Calu3 (cell line): Measurements from ENCODE around the gene TAS2R13. TPM values are rescaled to one million over a fixed set of nuclear protein-coding genes. Genes with fewer than 3 reads are reported as not detected.

ENCODE experiments used
- BruUV-seq: library from RNA; stranded (reverse); fragments of 400-500 nt; replicated peaks from 2 replicates; lab custom pipeline; 2021; lab: Mats Ljungman, UMichigan
- CTCF ChIA-PET: fragments of 300-600 bp; sonication (Branson Sonifier 250); formaldehyde crosslinking; loops from one replicate; lab custom pipeline; 2022; ENCODE audit warnings: antibody characterized with exemption; lab: Charles Lee
- DNase-seq: peaks from one replicate; pipeline ENCODE4 v3.0.0; 2022
- H3K27ac Mint-ChIP-seq: one replicate; pipeline ENCODE4 v1.8.0; 2022; ENCODE audit warnings: mixed read lengths; ENCODE audit not compliant: unreplicated experiment
- H3K27me3 Mint-ChIP-seq: one replicate; pipeline ENCODE4 v1.8.0; 2022; ENCODE audit warnings: mixed read lengths; ENCODE audit not compliant: unreplicated experiment
- H3K36me3 Mint-ChIP-seq: one replicate; pipeline ENCODE4 v1.8.0; 2022; ENCODE audit warnings: mild to moderate bottlenecking, moderate library complexity, mixed read lengths; ENCODE audit not compliant: insufficient read depth, unreplicated experiment
- H3K4me1 Mint-ChIP-seq: one replicate; pipeline ENCODE4 v1.8.0; 2022; ENCODE audit warnings: mild to moderate bottlenecking, low read depth, mixed read lengths; ENCODE audit not compliant: unreplicated experiment
- H3K4me3 Mint-ChIP-seq: one replicate; pipeline ENCODE4 v1.8.0; 2022; ENCODE audit warnings: mild to moderate bottlenecking, low read depth, moderate library complexity, mixed read lengths; ENCODE audit not compliant: unreplicated experiment
- H3K9me3 Mint-ChIP-seq: one replicate; pipeline ENCODE4 v1.8.0; 2022; ENCODE audit warnings: low read depth, mixed read lengths; ENCODE audit not compliant: unreplicated experiment
- CTCF ChIP-seq: fragments of 200-600 bp; IDR thresholded peaks from one replicate; pipeline ENCODE4 v1.8.0; 2022; ENCODE audit warnings: antibody characterized with exemption; ENCODE audit not compliant: unreplicated experiment
- intact Hi-C: fragments of 100-400 bp; cut with micrococcal nuclease; formaldehyde crosslinking; loops from one replicate; pipeline ENCODE4 v1.10.0; 2022; ENCODE audit not compliant: unreplicated experiment
- total RNA-seq: library from RNA; stranded (reverse); gene quantifications from 2 replicates; pipeline ENCODE4 v1.2.3, GENCODE V29; 2022

The TAS2R13 gene
- total RNA-seq, 1 experiment from 2014 or later: 2.5 TPM

- H3K27ac Mint-ChIP-seq: no peak overlapping the region
- H3K4me1 Mint-ChIP-seq: no peaks in the 10 kb centered on the region
- intact Hi-C loops: no loop called here
These were observed 10.4 kb upstream of the TAS2R13 start for GRCh38 chr12:10919809-10920208.

GRCh38 chr12:10910380-10910779 lies 1.0 kb upstream of the TAS2R13 start:
- CTCF ChIA-PET: no interaction called here
- Mint-ChIP-seq H3K4me1 (no peaks in the 10 kb centered on the region), H3K4me3 (no peak overlapping the region), H3K36me3 (no peaks in the 10 kb centered on the region), H3K9me3 (no peaks in the 10 kb centered on the region), H3K27ac (no peak overlapping the region), H3K27me3 (no peaks in the 10 kb centered on the region)
- intact Hi-C loops: no loop called here
- no TSS peak for BruUV-seq
- no peak for TF ChIP-seq CTCF
- DNase-seq: no peak

More at GRCh38 chr12:10919809-10920208, 10.4 kb upstream of the TAS2R13 start:
- no peak for DNase-seq
- no TSS peak for BruUV-seq
- Mint-ChIP-seq H3K4me3 (no peak overlapping the region), H3K9me3 (no peaks in the 10 kb centered on the region), H3K36me3 (no peaks in the 10 kb centered on the region), H3K27me3 (no peaks in the 10 kb centered on the region)
- CTCF ChIA-PET: interaction anchor here (0.7 kb wide), 1 partner anchor 47 kb away, joined by 4 read pairs; no protein-coding TSS in a partner anchor
- TF ChIP-seq CTCF: no peak

GRCh38 chr12:10904686-10905085 lies 4.7 kb downstream of the TAS2R13 start:
- no TSS peak for BruUV-seq
- Mint-ChIP-seq H3K4me3 (no peak overlapping the region), H3K36me3 (no peaks in the 10 kb centered on the region), H3K9me3 (peaks cover 3% of the 10 kb centered on the region), H3K4me1 (no peaks in the 10 kb centered on the region), H3K27ac (no peak overlapping the region), H3K27me3 (no peaks in the 10 kb centered on the region)
- DNase-seq: no peak
- CTCF ChIA-PET: interaction anchor here (0.6 kb wide), 1 partner anchor 180 kb away, joined by 3 read pairs; no protein-coding TSS in a partner anchor
- TF ChIP-seq CTCF: no peak
- intact Hi-C loops: no loop called here

- intact Hi-C loops: no loop called here
- Mint-ChIP-seq H3K27me3 (no peaks in the 10 kb centered on the region), H3K4me1 (no peaks in the 10 kb centered on the region), H3K9me3 (peaks cover 5% of the 10 kb centered on the region), H3K4me3 (no peak overlapping the region), H3K36me3 (no peaks in the 10 kb centered on the region), H3K27ac (no peak overlapping the region)
- CTCF ChIA-PET: no interaction called here
- BruUV-seq: no TSS peak
- TF ChIP-seq CTCF: no peak
- no peak for DNase-seq
These were observed 7.9 kb downstream of the TAS2R13 start for GRCh38 chr12:10901427-10901826.
